HG02970 (cell line): ENCODE results near the gene BANF2.
A peak's percentile ranks its signal among the peaks of the same experiment; 100 is the strongest.
"Not testable (repeated sequence)": the region's sequence is repeated elsewhere in the genome, so short reads cannot be mapped to it uniquely, and the experiment has no call there.

Source experiments
- ATAC-seq: cut with Tn5 transposase; IDR thresholded peaks from one replicate; pipeline ENCODE4 v1.9.1; 2021; ENCODE audit warnings: mild to moderate bottlenecking, moderate library complexity, moderate number of reproducible peaks; ENCODE audit not compliant: unreplicated experiment, low FRiP score

Gene BANF2

GRCh38 chr20:17682103-17682888 is 17.5 kb upstream of the BANF2 start, which contains the start of gene RRBP1:
TSS of gene RRBP1 (minus strand) at chr20:17682242. CDS start at chr20:17660507, 21,735 bp downstream.
- ATAC-seq: peak; percentile 88

GRCh38 chr20:17682889-17683198 is 16.9 kb upstream of the BANF2 start:
- ATAC-seq: no peak

- no peak for ATAC-seq
These were observed 16.3 kb upstream of the BANF2 start for GRCh38 chr20:17683218-17684076.

- no peak for ATAC-seq
These were observed 15.5 kb upstream of the BANF2 start for GRCh38 chr20:17684077-17684888.

- ATAC-seq: no peak
These were observed 14.6 kb upstream of the BANF2 start for GRCh38 chr20:17685168-17685567.

- no peak for ATAC-seq
These were observed 12.0 kb upstream of the BANF2 start for GRCh38 chr20:17687800-17688199.

GRCh38 chr20:17688965-17689364 is 10.8 kb upstream of the BANF2 start:
- ATAC-seq: no peak

- ATAC-seq: no peak
These were observed 9.6 kb upstream of the BANF2 start for GRCh38 chr20:17690144-17690543.

GRCh38 chr20:17691758-17692157 is 8.0 kb upstream of the BANF2 start:
- ATAC-seq: no peak

- ATAC-seq: no peak
These were observed 6.2 kb upstream of the BANF2 start for GRCh38 chr20:17693444-17694001.

- no peak for ATAC-seq
These were observed 5.0 kb upstream of the BANF2 start for GRCh38 chr20:17694767-17695166.

- no peak for ATAC-seq
These were observed 3.5 kb upstream of the BANF2 start for GRCh38 chr20:17696287-17696686.

GRCh38 chr20:17697171-17697570 is 2.6 kb upstream of the BANF2 start:
- no peak for ATAC-seq

GRCh38 chr20:17698384-17698783 is 1.4 kb upstream of the BANF2 start:
- ATAC-seq: no peak

- no peak for ATAC-seq
These were observed 871 bp downstream of the BANF2 start for GRCh38 chr20:17700637-17701036.

- ATAC-seq: no peak
These were observed 2.1 kb downstream of the BANF2 start for GRCh38 chr20:17701826-17702225.

GRCh38 chr20:17704589-17705317 is 5.0 kb downstream of the BANF2 start:
- ATAC-seq: no peak

- no peak for ATAC-seq
These were observed 6.2 kb downstream of the BANF2 start for GRCh38 chr20:17705916-17706315.

- ATAC-seq: no peak
These were observed 6.9 kb downstream of the BANF2 start for GRCh38 chr20:17706632-17707031.

- not testable (repeated sequence) for ATAC-seq
These were observed 8.2 kb downstream of the BANF2 start for GRCh38 chr20:17707951-17708350.
